ENCODE data around the gene TAS2R39.
A peak's percentile ranks its signal among the peaks of the same experiment; 100 is the strongest.

The TAS2R39 gene

GRCh38 chr7:143216686-143217085 lies 33.5 kb downstream of the TAS2R39 start:
- DNase-seq = no peak

- DNase-seq = no peak
These were observed 34.6 kb downstream of the TAS2R39 start for GRCh38 chr7:143217806-143218205.

- DNase-seq = no peak
These were observed 38.1 kb downstream of the TAS2R39 start for GRCh38 chr7:143221286-143221685.

GRCh38 chr7:143221737-143222136 lies 38.5 kb downstream of the TAS2R39 start, which contains the start of gene TAS2R40:
TAS2R40 (plus strand) TSS chr7:143222037; CDS start chr7:143222079, 42 bp downstream.
- DNase-seq = no peak

- DNase-seq = no peak
These were observed 39.6 kb downstream of the TAS2R39 start for GRCh38 chr7:143222782-143223181.

GRCh38 chr7:143223784-143224183 lies 40.6 kb downstream of the TAS2R39 start:
- DNase-seq = no peak

- no peak for DNase-seq
These were observed 41.8 kb downstream of the TAS2R39 start for GRCh38 chr7:143225047-143225446.

GRCh38 chr7:143227806-143228205 lies 44.6 kb downstream of the TAS2R39 start:
- DNase-seq = no peak

GRCh38 chr7:143229054-143229790 lies 46.0 kb downstream of the TAS2R39 start:
- DNase-seq = peak; percentile 75

- no peak for DNase-seq
These were observed 47.6 kb downstream of the TAS2R39 start for GRCh38 chr7:143230602-143231457.

All from NCI-H526 treated with DMSO at 0.1 percent for 48 hours (cell line).